Astrocyte of the cerebellum (primary cell): ENCODE results near the gene EIF3I.

Experiments
- DNase-seq: peaks from one replicate; pipeline ENCODE4 v3.0.0-alpha.2; 2011; ENCODE audit warnings: low read depth
- H3K4me3 ChIP-seq: 2 replicates; pipeline ENCODE4 v1.5.1; 2011; ENCODE audit warnings: mild to moderate bottlenecking, low read depth, low read length, moderate library complexity
- CTCF ChIP-seq: IDR thresholded peaks from 2 replicates; pipeline ENCODE4 v1.5.1; 2012; ENCODE audit warnings: low read length, low read depth, moderate library complexity, mild to moderate bottlenecking; ENCODE audit errors: missing control alignments
- in situ Hi-C: cut with HindIII; loops from 2 replicates; pipeline ENCODE4 v1.10.0; 2017; ENCODE audit warnings: low sequenced_read_pairs

The EIF3I gene

DNA sequence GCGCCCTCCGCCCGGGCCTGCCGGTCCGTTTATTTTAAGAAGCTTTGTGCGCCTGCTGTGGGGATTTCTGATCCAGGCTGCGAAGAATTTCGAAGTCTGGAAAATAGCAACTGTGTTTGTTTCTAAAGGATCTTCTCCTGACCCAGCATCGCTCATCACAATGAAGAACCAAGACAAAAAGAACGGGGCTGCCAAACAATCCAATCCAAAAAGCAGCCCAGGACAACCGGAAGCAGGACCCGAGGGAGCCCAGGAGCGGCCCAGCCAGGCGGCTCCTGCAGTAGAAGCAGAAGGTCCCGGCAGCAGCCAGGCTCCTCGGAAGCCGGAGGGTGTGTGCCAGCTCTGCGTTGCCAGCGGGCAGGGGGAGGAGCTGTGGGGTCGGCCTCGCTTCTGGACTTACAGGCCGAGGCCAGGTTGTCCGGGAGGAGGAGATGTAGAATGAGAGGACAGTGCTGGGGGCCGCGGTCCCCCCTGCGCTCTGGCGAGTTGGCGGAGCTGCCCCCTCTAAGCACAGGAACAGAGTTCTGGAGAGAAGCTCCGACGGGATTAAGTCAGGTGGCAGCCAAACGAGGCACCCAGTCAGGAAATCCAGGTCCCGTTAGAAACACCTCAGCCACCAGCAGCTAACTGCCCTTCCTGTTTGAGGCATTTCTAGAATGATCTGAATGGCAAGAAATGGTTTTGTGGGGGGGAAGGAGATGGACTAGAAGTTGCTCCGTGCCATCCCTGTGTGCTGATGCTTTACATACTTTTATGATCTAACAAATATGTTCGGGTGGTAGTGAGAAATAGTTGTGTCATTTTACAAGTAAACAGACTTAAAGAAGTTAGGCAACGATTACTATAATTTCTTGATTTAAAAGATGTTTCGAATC, 41.8 kb upstream of the EIF3I start:
- H3K4me3 ChIP-seq = peak overlapping the region; percentile 68
- in situ Hi-C loops = no loop called here
- no peak for TF ChIP-seq CTCF
- DNase-seq = no peak

DNA sequence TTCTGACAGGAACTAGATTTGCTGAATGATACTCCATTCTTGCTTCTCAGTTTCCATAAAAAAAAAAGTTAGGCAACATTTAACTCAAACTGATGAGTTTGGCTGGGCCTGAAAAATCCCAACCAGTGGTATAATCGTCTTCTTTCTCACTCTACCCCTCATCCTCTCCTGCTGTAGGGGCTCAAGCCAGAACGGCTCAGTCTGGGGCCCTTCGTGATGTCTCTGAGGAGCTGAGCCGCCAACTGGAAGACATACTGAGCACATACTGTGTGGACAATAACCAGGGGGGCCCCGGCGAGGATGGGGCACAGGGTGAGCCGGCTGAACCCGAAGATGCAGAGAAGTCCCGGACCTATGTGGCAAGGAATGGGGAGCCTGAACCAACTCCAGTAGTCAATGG, 41.1 kb upstream of the EIF3I start:
- TF ChIP-seq CTCF = no peak
- no peak for DNase-seq
- in situ Hi-C loops = no loop called here
- peak overlapping the region; percentile 68 for H3K4me3 ChIP-seq

- no peak for TF ChIP-seq CTCF
- no peak for DNase-seq
- peak overlapping the region; percentile 68 for H3K4me3 ChIP-seq
- in situ Hi-C loops = no loop called here
Observed at GRCh38 chr1:32181563-32181962, 40.6 kb upstream of the EIF3I start.

DNA sequence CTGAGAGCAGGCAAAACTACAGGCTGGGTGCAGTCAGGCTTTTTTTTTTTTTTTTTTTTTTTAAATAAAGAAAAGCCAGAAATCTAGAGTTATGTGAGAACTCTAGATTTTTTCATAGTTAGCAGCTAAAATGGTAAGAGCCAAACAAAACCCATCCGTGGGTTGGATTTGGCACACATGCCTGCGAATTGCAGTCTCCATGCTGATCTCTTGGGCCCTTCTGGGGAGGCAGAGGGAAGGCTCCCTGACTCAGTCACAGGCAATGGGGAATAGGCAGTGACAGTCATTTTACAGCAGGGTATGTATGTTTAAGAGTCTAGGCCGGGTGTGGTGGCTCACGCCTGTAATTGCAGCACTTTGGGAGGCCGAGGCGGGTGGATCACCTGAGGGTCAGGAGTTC, 40.1 kb upstream of the EIF3I start:
- no peak for TF ChIP-seq CTCF
- no peak for DNase-seq
- H3K4me3 ChIP-seq = no peak overlapping the region
- in situ Hi-C loops = no loop called here

GRCh38 chr1:32184650-32185049, 37.6 kb upstream of the EIF3I start:
- no peak for TF ChIP-seq CTCF
- in situ Hi-C loops = no loop called here
- no peak for DNase-seq
- H3K4me3 ChIP-seq = no peak overlapping the region

DNA sequence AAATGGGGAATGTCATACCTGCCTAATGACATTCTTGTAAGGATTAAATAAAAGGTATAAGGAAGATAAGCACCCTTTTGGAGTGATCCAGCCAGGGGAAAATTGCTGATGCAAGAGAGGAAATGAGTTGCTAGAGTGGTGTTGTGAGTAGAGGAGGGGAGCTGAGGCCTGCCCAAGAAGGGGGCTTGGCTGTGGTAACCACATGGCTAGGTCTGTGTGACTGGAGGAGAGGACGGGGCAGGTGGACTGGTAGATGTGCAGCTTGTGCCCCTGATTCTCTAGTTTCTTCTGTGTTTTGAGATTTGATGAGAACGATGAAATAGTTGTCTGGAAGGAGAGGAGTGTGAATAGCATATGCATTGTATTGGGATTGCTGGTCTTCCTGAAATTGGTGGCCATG, 36.1 kb upstream of the EIF3I start:
- DNase-seq = no peak
- in situ Hi-C loops = no loop called here
- no peak overlapping the region for H3K4me3 ChIP-seq
- TF ChIP-seq CTCF = no peak

DNA sequence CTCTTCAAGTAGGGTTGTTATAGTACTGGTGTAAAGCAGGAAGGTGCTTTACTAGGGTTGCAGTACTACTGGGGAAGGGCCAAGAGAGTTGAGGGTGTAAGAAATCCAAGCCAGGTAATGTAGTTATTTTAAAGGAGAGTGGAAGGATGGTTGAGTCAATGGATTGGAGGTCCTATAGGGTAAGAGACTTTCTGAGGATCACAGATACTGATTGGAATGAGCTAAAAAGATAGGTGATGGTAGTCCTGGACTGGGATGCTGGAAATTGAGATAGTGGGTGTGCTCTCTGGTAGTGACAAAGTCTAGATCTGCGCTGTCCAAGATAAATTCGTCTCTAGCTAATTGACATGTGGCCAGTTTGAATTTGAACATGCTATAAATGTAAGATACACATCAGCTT, 35.7 kb upstream of the EIF3I start:
- no peak for TF ChIP-seq CTCF
- no peak for DNase-seq
- no peak overlapping the region for H3K4me3 ChIP-seq
- in situ Hi-C loops = no loop called here
